ENCODE data around the gene SRPK1.

The SRPK1 gene

GRCh38 chr6:35960187-35960586 lies 39.3 kb upstream of the SRPK1 start:
- H4K20me1 ChIP-seq (ENCODE audit: control insufficient read depth, insufficient read depth, low read depth, low read length) = no peaks in the 10 kb centered on the region
- no peaks in the 10 kb centered on the region for H3K4me1 ChIP-seq (ENCODE audit: control insufficient read depth, low read length)
- H3F3A ChIP-seq (ENCODE audit: control insufficient read depth, insufficient read depth) = no peaks in the 10 kb centered on the region
- no peaks in the 10 kb centered on the region for H3K36me3 ChIP-seq (ENCODE audit: control insufficient read depth, low read length)
- H3K27me3 ChIP-seq (ENCODE audit: control insufficient read depth, low read length) = peaks cover 46% of the 10 kb centered on the region
- H3K9me3 ChIP-seq (ENCODE audit: control insufficient read depth, insufficient read depth, low read length) = no peaks in the 10 kb centered on the region
- no peak overlapping the region for H3K4me2 ChIP-seq (ENCODE audit: low read length)
- no peaks in the 10 kb centered on the region for H3K79me2 ChIP-seq (ENCODE audit: control insufficient read depth, low read length)
- H3K9me2 ChIP-seq (replicated peaks; ENCODE audit: control insufficient read depth, low read length) = no peaks in the 10 kb centered on the region
- TF ChIP-seq CTCF (IDR thresholded peaks at IDR 0.05; ENCODE audit: low read depth, low read length, poor library complexity, severe bottlenecking) (no peak), EZH2phosphoT487 (IDR thresholded peaks at IDR 0.05; ENCODE audit: borderline replicate concordance, low read length) (no peak)
- no peak overlapping the region for H3K27ac ChIP-seq (ENCODE audit: low read depth, low read length)
- H3K4me3 ChIP-seq (ENCODE audit: low read length) = no peak overlapping the region

- Histone ChIP-seq H3K27ac (ENCODE audit: low read depth, low read length) (no peak overlapping the region), H3K9me2 (replicated peaks; ENCODE audit: control insufficient read depth, low read length) (no peaks in the 10 kb centered on the region), H4K20me1 (ENCODE audit: control insufficient read depth, insufficient read depth, low read depth, low read length) (no peaks in the 10 kb centered on the region), H3K9me3 (ENCODE audit: control insufficient read depth, insufficient read depth, low read length) (no peaks in the 10 kb centered on the region), H3K4me1 (ENCODE audit: control insufficient read depth, low read length) (no peaks in the 10 kb centered on the region), H3K4me3 (ENCODE audit: low read length) (no peak overlapping the region), H3K27me3 (ENCODE audit: control insufficient read depth, low read length) (peaks cover 27% of the 10 kb centered on the region), H3F3A (ENCODE audit: control insufficient read depth, insufficient read depth) (no peaks in the 10 kb centered on the region), H3K36me3 (ENCODE audit: control insufficient read depth, low read length) (no peaks in the 10 kb centered on the region), H3K4me2 (ENCODE audit: low read length) (no peak overlapping the region), H3K79me2 (ENCODE audit: control insufficient read depth, low read length) (no peaks in the 10 kb centered on the region)
- peak; percentile 20 for TF ChIP-seq CTCF (IDR thresholded peaks at IDR 0.05; ENCODE audit: low read depth, low read length, poor library complexity, severe bottlenecking)
- no peak for TF ChIP-seq EZH2phosphoT487 (IDR thresholded peaks at IDR 0.05; ENCODE audit: borderline replicate concordance, low read length)
These were observed 35.1 kb upstream of the SRPK1 start for GRCh38 chr6:35955970-35956369.

GRCh38 chr6:35955521-35955920 lies 34.6 kb upstream of the SRPK1 start:
- no peak overlapping the region for H3K4me2 ChIP-seq (ENCODE audit: low read length)
- H3K27me3 ChIP-seq (ENCODE audit: control insufficient read depth, low read length) = peaks cover 23% of the 10 kb centered on the region
- H3K27ac ChIP-seq (ENCODE audit: low read depth, low read length) = no peak overlapping the region
- no peaks in the 10 kb centered on the region for H3F3A ChIP-seq (ENCODE audit: control insufficient read depth, insufficient read depth)
- no peaks in the 10 kb centered on the region for H3K9me3 ChIP-seq (ENCODE audit: control insufficient read depth, insufficient read depth, low read length)
- H3K9me2 ChIP-seq (replicated peaks; ENCODE audit: control insufficient read depth, low read length) = no peaks in the 10 kb centered on the region
- no peaks in the 10 kb centered on the region for H4K20me1 ChIP-seq (ENCODE audit: control insufficient read depth, insufficient read depth, low read depth, low read length)
- H3K4me3 ChIP-seq (ENCODE audit: low read length) = no peak overlapping the region
- no peaks in the 10 kb centered on the region for H3K36me3 ChIP-seq (ENCODE audit: control insufficient read depth, low read length)
- no peak for TF ChIP-seq EZH2phosphoT487 (IDR thresholded peaks at IDR 0.05; ENCODE audit: borderline replicate concordance, low read length)
- no peak for TF ChIP-seq CTCF (IDR thresholded peaks at IDR 0.05; ENCODE audit: low read depth, low read length, poor library complexity, severe bottlenecking)
- H3K79me2 ChIP-seq (ENCODE audit: control insufficient read depth, low read length) = no peaks in the 10 kb centered on the region
- no peaks in the 10 kb centered on the region for H3K4me1 ChIP-seq (ENCODE audit: control insufficient read depth, low read length)

GRCh38 chr6:35955071-35955470 lies 34.2 kb upstream of the SRPK1 start:
- Histone ChIP-seq H3K27me3 (ENCODE audit: control insufficient read depth, low read length) (peaks cover 18% of the 10 kb centered on the region), H3K9me3 (ENCODE audit: control insufficient read depth, insufficient read depth, low read length) (no peaks in the 10 kb centered on the region), H3K79me2 (ENCODE audit: control insufficient read depth, low read length) (no peaks in the 10 kb centered on the region), H3K27ac (ENCODE audit: low read depth, low read length) (no peak overlapping the region), H3K4me2 (ENCODE audit: low read length) (no peak overlapping the region), H4K20me1 (ENCODE audit: control insufficient read depth, insufficient read depth, low read depth, low read length) (no peaks in the 10 kb centered on the region), H3K9me2 (replicated peaks; ENCODE audit: control insufficient read depth, low read length) (no peaks in the 10 kb centered on the region), H3K4me1 (ENCODE audit: control insufficient read depth, low read length) (no peaks in the 10 kb centered on the region), H3F3A (ENCODE audit: control insufficient read depth, insufficient read depth) (no peaks in the 10 kb centered on the region), H3K4me3 (ENCODE audit: low read length) (no peak overlapping the region), H3K36me3 (ENCODE audit: control insufficient read depth, low read length) (no peaks in the 10 kb centered on the region)
- TF ChIP-seq CTCF (IDR thresholded peaks at IDR 0.05; ENCODE audit: low read depth, low read length, poor library complexity, severe bottlenecking) (no peak), EZH2phosphoT487 (IDR thresholded peaks at IDR 0.05; ENCODE audit: borderline replicate concordance, low read length) (no peak)

All from DOHH2 (cell line).